Ecto neural progenitor cell (in vitro differentiated cells): ENCODE results near the gene LOXL3.
"Not testable (repeated sequence)": the region's sequence is repeated elsewhere in the genome, so short reads cannot be mapped to it uniquely, and the experiment has no call there.

Experiments
- DNase-seq: peaks from one replicate; pipeline ENCODE4 v3.0.0-alpha.2; 2018; ENCODE audit warnings: low spot score

LOXL3 gene

GRCh38 chr2:74573747-74574562, 20.2 kb upstream of the LOXL3 start:
- no peak for DNase-seq

GRCh38 chr2:74572178-74572925, 18.6 kb upstream of the LOXL3 start:
- DNase-seq = no peak

DNA sequence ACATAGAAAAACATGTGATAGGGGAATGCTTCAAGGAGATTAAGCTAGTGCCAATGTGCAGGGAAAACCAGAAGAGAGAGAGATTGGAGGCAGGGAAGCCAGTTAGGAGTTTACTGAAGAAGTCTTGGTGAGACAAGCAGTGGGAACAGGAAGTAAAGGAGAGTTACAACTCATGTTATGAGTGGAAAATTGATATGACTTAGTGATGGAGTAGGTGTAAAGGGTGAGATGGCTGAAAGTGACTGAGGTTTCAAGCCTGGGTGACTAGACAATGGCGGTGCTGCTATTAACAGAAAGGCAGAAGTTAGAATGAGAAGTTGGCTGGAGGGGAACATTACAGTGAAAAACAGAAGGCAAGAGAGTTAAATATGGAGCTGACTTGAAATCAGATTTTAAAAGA, 17.3 kb upstream of the LOXL3 start:
- DNase-seq = no peak

- no peak for DNase-seq
Observed at GRCh38 chr2:74569686-74570085, 15.9 kb upstream of the LOXL3 start.

DNA sequence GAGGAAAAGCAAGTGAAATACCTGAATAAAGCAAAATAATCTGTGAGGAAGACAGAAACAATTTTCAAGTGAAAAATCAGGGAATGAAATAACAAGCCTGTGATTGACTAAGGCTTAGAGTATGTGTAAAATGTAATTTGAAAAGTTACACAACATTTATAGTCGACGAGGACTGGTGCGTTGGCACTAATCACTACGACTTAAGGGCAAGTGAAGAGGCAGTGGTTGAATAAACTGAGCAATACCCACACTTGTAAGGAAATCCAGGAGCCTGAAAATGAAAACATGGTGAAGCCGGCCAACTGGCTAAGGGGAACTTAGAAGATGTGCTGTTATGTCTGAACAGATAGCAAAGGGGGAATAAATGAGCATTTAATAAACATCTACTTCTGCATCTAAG, 14.1 kb upstream of the LOXL3 start:
- DNase-seq = no peak

DNA sequence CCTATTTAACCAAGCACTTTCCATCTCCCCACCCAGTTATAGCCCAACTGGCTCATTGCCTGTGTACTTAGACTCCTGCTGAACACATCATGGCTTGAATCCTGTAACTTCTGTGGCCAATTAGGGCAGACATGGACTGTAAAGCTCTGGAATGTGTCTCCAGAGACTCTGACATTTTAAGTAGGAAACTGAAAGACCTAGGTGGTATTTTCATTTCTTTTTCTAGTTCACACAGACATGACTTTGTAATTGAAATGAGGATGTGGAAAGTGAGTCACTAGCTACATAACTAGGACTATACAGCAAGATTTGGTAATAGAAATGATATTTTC, 13.0 kb upstream of the LOXL3 start:
- DNase-seq = no peak

GRCh38 chr2:74566076-74566753, 12.5 kb upstream of the LOXL3 start:
- DNase-seq = no peak

- no peak for DNase-seq
Observed at GRCh38 chr2:74564222-74564621, 10.5 kb upstream of the LOXL3 start.

GRCh38 chr2:74562126-74562775, 8.5 kb upstream of the LOXL3 start:
- DNase-seq = no peak

DNA sequence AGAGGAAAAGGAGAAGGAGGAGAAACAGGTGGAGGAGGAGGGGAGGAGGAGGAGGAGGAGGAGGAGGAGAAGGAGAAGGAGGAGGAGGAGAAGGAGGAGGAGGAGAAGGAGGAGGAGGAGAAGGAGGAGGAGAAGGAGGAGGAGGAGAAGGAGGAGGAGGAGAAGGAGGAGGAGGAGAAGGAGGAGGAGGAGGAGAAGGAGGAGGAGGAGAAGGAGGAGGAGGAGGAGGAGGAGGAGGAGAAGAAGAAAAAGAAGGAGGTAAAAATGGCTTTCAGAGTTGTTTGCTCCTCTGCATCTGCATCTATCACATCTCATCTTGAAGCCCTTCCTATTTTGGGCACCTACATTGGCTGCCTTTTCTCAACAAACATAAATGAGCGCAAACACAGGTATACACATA, 7.3 kb upstream of the LOXL3 start:
- not testable (repeated sequence) for DNase-seq

GRCh38 chr2:74560591-74560990, 6.8 kb upstream of the LOXL3 start:
- DNase-seq = no peak

GRCh38 chr2:74559912-74560311, 6.2 kb upstream of the LOXL3 start:
- no peak for DNase-seq

- DNase-seq = no peak
Observed at GRCh38 chr2:74558284-74559230, 4.8 kb upstream of the LOXL3 start.

GRCh38 chr2:74556831-74557370, 3.2 kb upstream of the LOXL3 start:
- no peak for DNase-seq

GRCh38 chr2:74556159-74556558, 2.4 kb upstream of the LOXL3 start:
- DNase-seq = no peak

DNA sequence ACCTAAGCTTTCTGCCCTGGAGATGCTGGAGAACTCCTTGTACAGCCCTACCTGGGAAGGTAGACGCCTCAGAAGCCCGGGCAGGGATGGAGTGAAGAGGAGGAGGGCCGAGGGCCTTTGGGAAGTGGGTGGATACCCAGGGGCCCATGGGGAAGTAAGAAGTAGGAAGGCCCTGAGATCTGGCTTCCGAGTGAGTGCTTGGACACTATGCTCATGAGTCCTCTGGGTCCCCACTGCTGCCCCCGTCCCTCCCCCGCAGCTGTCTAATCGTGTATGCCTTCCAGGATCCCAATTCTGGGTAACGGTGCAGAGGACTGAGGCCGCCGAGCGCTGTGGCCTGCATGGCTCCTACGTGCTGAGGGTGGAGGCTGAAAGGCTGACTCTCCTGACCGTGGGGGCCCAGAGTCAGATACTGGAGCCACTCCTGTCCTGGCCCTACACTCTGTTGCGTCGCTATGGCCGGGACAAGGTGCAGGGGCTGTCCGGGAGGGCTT, 1.9 kb upstream of the LOXL3 start:
- no peak for DNase-seq

- peak; percentile 79 for DNase-seq
Observed at GRCh38 chr2:74554820-74555531, 1.2 kb upstream of the LOXL3 start.

- DNase-seq = peak; percentile 76
Observed at GRCh38 chr2:74552914-74553811, 579 bp downstream of the LOXL3 start.
